HCT116 (cell line): ENCODE measurements around the gene LBR. TPM values are rescaled to one million over a fixed set of nuclear protein-coding genes. Genes with fewer than 3 reads are reported as not detected.

Experiments
- ATAC-seq: fragments of 200-7000 bp; cut with Tn5 transposase; 2 replicates; pipeline ENCODE4 v1.9.1; 2020; ENCODE audit warnings: mild to moderate bottlenecking, moderate library complexity
- BruUV-seq: library from RNA; stranded (reverse); fragments of 400-500 nt; replicated peaks from 2 replicates; lab custom pipeline; 2021; lab: Mats Ljungman, UMichigan
- CTCF ChIA-PET: fragments of 300-600 bp; sonication (Branson Sonifier 250); formaldehyde crosslinking; loops from one replicate; lab custom pipeline; 2021; ENCODE audit warnings: antibody characterized with exemption; lab: Charles Lee
- POLR2A ChIA-PET: fragments of 300-600, 350-600 bp; sonication (Branson Sonifier 250); formaldehyde crosslinking; loops from one replicate; lab custom pipeline; 2021; ENCODE audit warnings: antibody characterized with exemption; lab: Charles Lee
- RAD21 ChIA-PET, 2 experiments: fragments of 300-600 bp; sonication (Branson Sonifier 250); formaldehyde crosslinking; loops; one replicate each; lab custom pipeline; 2023; ENCODE audit warnings: low total read pairs in 2 of 2; ENCODE audit not compliant: uncharacterized antibody in 2 of 2, unreplicated experiment in 2 of 2, low non-redundant PET in 1 of 2; lab: Charles Lee
- DNase-seq: peaks from one replicate; pipeline ENCODE4 v3.0.0-alpha.2; 2010; ENCODE audit warnings: low read depth, low spot score
- H2AFZ ChIP-seq: fragments of 200-600 bp; shearing (Covaris generic), sonication (generic); 2 replicates; pipeline ENCODE4 v1.6.1; 2017; ENCODE audit warnings: low read depth, mixed run types, mixed read lengths, antibody characterized with exemption, low read length; ENCODE audit not compliant: poor library complexity, severe bottlenecking
- H3K27ac ChIP-seq: 2 replicates; pipeline ENCODE4 v1.5.1; 2012; ENCODE audit warnings: low read depth, low read length
- H3K27me3 ChIP-seq: fragments of 200-600 bp; sonication (generic); 2 replicates; pipeline ENCODE4 v1.6.1; 2016; ENCODE audit warnings: mixed run types, low read length, mixed read lengths; ENCODE audit not compliant: insufficient read depth
- H3K36me3 ChIP-seq, 2 experiments: fragments of 200-500 bp in 1 of 2; fragments of 200-600 bp in 1 of 2; sonication (Bioruptor generic) in 1 of 2; sonication (generic) in 1 of 2; 2 replicates each; pipeline versions ENCODE4 v1.5.1 to v1.6.1; 2014 to 2016; ENCODE audit warnings: low read length in 2 of 2, inconsistent platforms in 1 of 2, mixed read lengths in 1 of 2, mixed run types in 1 of 2; ENCODE audit not compliant: insufficient read depth in 2 of 2, control insufficient read depth in 1 of 2
- H3K4me1 ChIP-seq, 2 experiments: fragments of 200-600 bp in 1 of 2; sonication (generic) in 1 of 2; 2 replicates each; pipeline versions ENCODE4 v1.5.1 to v1.6.1; 2012 to 2017; ENCODE audit warnings: low read length in 2 of 2, inconsistent platforms in 1 of 2, mild to moderate bottlenecking in 1 of 2, mixed read lengths in 1 of 2, mixed run types in 1 of 2, moderate library complexity in 1 of 2; ENCODE audit not compliant: insufficient read depth in 2 of 2, control insufficient read depth in 1 of 2
- H3K4me2 ChIP-seq: fragments of 200-600 bp; sonication (generic); 2 replicates; pipeline ENCODE4 v1.6.1; 2017; ENCODE audit warnings: mixed run types, low read length, mixed read lengths
- H3K4me3 ChIP-seq, 2 experiments: fragments of 200-600 bp in 1 of 2; sonication (generic) in 1 of 2; replicated peaks in 1 of 2; 2 replicates each; pipeline ENCODE4 v1.5.1; 2011 to 2016; ENCODE audit warnings: low read length in 2 of 2, control low read depth in 1 of 2, low read depth in 1 of 2, mild to moderate bottlenecking in 1 of 2, mixed read lengths in 1 of 2, mixed run types in 1 of 2
- H3K79me2 ChIP-seq: fragments of 200-600 bp; sonication (generic); 2 replicates; pipeline ENCODE4 v1.6.1; 2017; ENCODE audit warnings: mild to moderate bottlenecking, mixed run types, low read length, moderate library complexity, mixed read lengths; ENCODE audit not compliant: insufficient read depth
- H3K9ac ChIP-seq: fragments of 200-600 bp; sonication (generic); 2 replicates; pipeline ENCODE4 v1.6.1; 2016; ENCODE audit warnings: low read length, mixed read lengths
- H3K9me2 ChIP-seq: fragments of 200-600 bp; sonication (generic), shearing (Covaris generic); 2 replicates; pipeline ENCODE4 v1.6.1; 2017; ENCODE audit warnings: mixed run types, mild to moderate bottlenecking, moderate library complexity; ENCODE audit not compliant: insufficient read depth
- H3K9me3 ChIP-seq, 2 experiments: fragments of 200-500 bp in 1 of 2; fragments of 200-600 bp in 1 of 2; sonication (Bioruptor generic) in 1 of 2; sonication (generic) in 1 of 2; 2 replicates each; pipeline ENCODE4 v1.6.1; 2014 to 2017; ENCODE audit warnings: low read length in 2 of 2, mixed read lengths in 2 of 2, inconsistent platforms in 1 of 2, low read depth in 1 of 2, mild to moderate bottlenecking in 1 of 2, mixed run types in 1 of 2, moderate library complexity in 1 of 2; ENCODE audit not compliant: control insufficient read depth in 1 of 2, insufficient read depth in 1 of 2
- H4K20me1 ChIP-seq: fragments of 200-600 bp; sonication (generic), shearing (Covaris generic); 2 replicates; pipeline ENCODE4 v1.6.1; 2017; ENCODE audit warnings: mixed run types, mild to moderate bottlenecking, moderate library complexity; ENCODE audit not compliant: insufficient read depth
- CBX3 ChIP-seq: IDR thresholded peaks from 2 replicates; pipeline ENCODE4 v1.6.1; 2012; ENCODE audit warnings: low read depth
- CEBPB ChIP-seq: IDR thresholded peaks from 2 replicates; pipeline ENCODE4 v1.6.1; 2012; ENCODE audit warnings: low read depth
- EGR1 ChIP-seq: IDR thresholded peaks from 2 replicates; pipeline ENCODE4 v1.6.1; 2012; ENCODE audit warnings: low read depth
- EZH2phosphoT487 ChIP-seq: fragments of 200-600 bp; IDR thresholded peaks from 2 replicates; pipeline ENCODE4 v1.6.1; 2018; ENCODE audit warnings: antibody characterized with exemption, borderline replicate concordance
- JUND ChIP-seq: IDR thresholded peaks from 2 replicates; pipeline ENCODE4 v1.6.1; 2012
- POLR2AphosphoS5 ChIP-seq: IDR thresholded peaks from 2 replicates; pipeline ENCODE4 v1.6.1; 2011; ENCODE audit warnings: mild to moderate bottlenecking, low read depth, low read length, moderate library complexity
- RAD21 ChIP-seq: IDR thresholded peaks from 2 replicates; pipeline ENCODE4 v1.6.1; 2012; ENCODE audit warnings: low read depth, mild to moderate bottlenecking
- SIN3A ChIP-seq: IDR thresholded peaks from 2 replicates; pipeline ENCODE4 v1.6.1; 2012; ENCODE audit warnings: low read depth
- SP1 ChIP-seq: IDR thresholded peaks from 2 replicates; pipeline ENCODE4 v1.6.1; 2012; ENCODE audit warnings: low read depth
- SRF ChIP-seq: IDR thresholded peaks from 2 replicates; pipeline ENCODE4 v1.6.1; 2012; ENCODE audit warnings: low read depth
- TCF7L2 ChIP-seq: IDR thresholded peaks from 2 replicates; pipeline ENCODE4 v1.7.0; 2011; ENCODE audit warnings: borderline replicate concordance, inconsistent platforms; ENCODE audit not compliant: insufficient read depth, insufficient read length; ENCODE audit errors: extremely low read depth
- intact Hi-C: fragments of 100-400 bp; cut with micrococcal nuclease; formaldehyde crosslinking; loops from 2 replicates; pipeline ENCODE4 v1.10.0; 2022
- total RNA-seq: library from RNA; stranded (reverse); gene quantifications from one replicate; pipeline ENCODE4 v1.2.1, GENCODE V29; 2021; ENCODE audit not compliant: unreplicated experiment
- TF ChIP-seq, protein P1 (sequence below), 3 experiments: fragments of 200-600 bp in 1 of 3; sonication (generic) in 1 of 3; IDR thresholded peaks in 2 of 3; conservative IDR thresholded peaks in 1 of 3; 2 replicates each; pipeline ENCODE4 v1.5.1; 2012 to 2017; ENCODE audit warnings: low read depth in 2 of 3, low read length in 2 of 3, antibody characterized with exemption in 1 of 3, borderline replicate concordance in 1 of 3, control low read depth in 1 of 3, mild to moderate bottlenecking in 1 of 3, mixed read lengths in 1 of 3, mixed run types in 1 of 3, moderate library complexity in 1 of 3; ENCODE audit not compliant: insufficient read depth in 1 of 3
- TF ChIP-seq, protein P2 (sequence below): IDR thresholded peaks from 2 replicates; pipeline ENCODE4 v1.6.1; 2012; ENCODE audit warnings: low read depth

Gene LBR
- total RNA-seq, 1 experiment from 2014 or later = 97.4 TPM

- ChIA-PET RAD21 (no interaction called here), POLR2A (no interaction called here), CTCF (no interaction called here)
- Histone ChIP-seq H3K4me3 (no peak overlapping the region), H3K79me2 (peaks cover 64% of the 10 kb centered on the region), H3K9me2 (no peaks in the 10 kb centered on the region), H3K4me2 (no peak overlapping the region), H4K20me1 (no peaks in the 10 kb centered on the region; the same call in 1 of the 2 replicates), H3K27me3 (no peaks in the 10 kb centered on the region), H3K9me3 (no peaks in the 10 kb centered on the region), H3K27ac (no peak overlapping the region), H2AFZ (no peak overlapping the region), H3K36me3 (peaks cover 40 to 46% of the 10 kb centered on the region in 2 experiments), H3K9ac (no peak overlapping the region), H3K4me1 (no peaks in the 10 kb centered on the region)
- BruUV-seq = no TSS peak
- TF ChIP-seq, protein P1, sequence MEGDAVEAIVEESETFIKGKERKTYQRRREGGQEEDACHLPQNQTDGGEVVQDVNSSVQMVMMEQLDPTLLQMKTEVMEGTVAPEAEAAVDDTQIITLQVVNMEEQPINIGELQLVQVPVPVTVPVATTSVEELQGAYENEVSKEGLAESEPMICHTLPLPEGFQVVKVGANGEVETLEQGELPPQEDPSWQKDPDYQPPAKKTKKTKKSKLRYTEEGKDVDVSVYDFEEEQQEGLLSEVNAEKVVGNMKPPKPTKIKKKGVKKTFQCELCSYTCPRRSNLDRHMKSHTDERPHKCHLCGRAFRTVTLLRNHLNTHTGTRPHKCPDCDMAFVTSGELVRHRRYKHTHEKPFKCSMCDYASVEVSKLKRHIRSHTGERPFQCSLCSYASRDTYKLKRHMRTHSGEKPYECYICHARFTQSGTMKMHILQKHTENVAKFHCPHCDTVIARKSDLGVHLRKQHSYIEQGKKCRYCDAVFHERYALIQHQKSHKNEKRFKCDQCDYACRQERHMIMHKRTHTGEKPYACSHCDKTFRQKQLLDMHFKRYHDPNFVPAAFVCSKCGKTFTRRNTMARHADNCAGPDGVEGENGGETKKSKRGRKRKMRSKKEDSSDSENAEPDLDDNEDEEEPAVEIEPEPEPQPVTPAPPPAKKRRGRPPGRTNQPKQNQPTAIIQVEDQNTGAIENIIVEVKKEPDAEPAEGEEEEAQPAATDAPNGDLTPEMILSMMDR (IDR thresholded peaks at IDR 0.05 in 2 of 3, conservative IDR thresholded peaks at IDR 0.05 in 1 of 3; ENCODE audit: borderline replicate concordance in 1 of 3, insufficient read depth in 1 of 3, low read depth in 2 of 3, low read length in 2 of 3) = no peak
- no peak for TF ChIP-seq RAD21
- ATAC-seq (no peak), DNase-seq (no peak)
- intact Hi-C loops = no loop called here
Observed at GRCh38 chr1:225412321-225412720, 15.5 kb downstream of the LBR start.

DNA sequence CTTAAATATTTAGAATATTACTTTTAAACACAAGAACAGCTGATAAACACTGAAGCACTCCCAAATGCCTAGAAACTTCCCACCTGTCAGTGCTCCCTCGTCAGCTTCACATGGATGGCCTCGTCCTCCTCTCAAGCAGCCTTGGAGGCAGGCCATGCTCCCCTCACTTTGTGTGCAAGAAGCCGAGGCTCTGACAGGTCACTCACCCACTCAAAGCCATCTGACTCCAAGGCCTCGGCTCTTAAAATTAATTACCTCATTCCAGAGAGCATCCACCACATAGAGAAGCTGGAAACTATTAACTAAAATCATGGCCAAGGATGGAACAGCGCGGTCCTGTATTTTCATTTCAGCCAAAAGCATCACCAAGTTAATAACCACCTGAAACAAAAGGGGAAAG lies 17.8 kb downstream of the LBR start:
- Histone ChIP-seq H3K4me3 (no peak overlapping the region), H3K9ac (no peak overlapping the region), H4K20me1 (no peaks in the 10 kb centered on the region; the same call in 1 of the 2 replicates), H3K9me2 (no peaks in the 10 kb centered on the region), H3K27ac (no peak overlapping the region), H3K4me2 (no peak overlapping the region), H3K79me2 (peaks cover 47% of the 10 kb centered on the region; the same call in 1 of the 2 replicates), H2AFZ (no peak overlapping the region), H3K4me1 (no peaks in the 10 kb centered on the region), H3K9me3 (no peaks in the 10 kb centered on the region), H3K36me3 (peaks cover 35 to 56% of the 10 kb centered on the region in 2 experiments), H3K27me3 (no peaks in the 10 kb centered on the region)
- no peak for ATAC-seq
- no TSS peak for BruUV-seq
- ChIA-PET RAD21 (no interaction called here), POLR2A (no interaction called here), CTCF (no interaction called here)
- intact Hi-C loops = no loop called here
- DNase-seq = no peak
- TF ChIP-seq TCF7L2 (no peak), SP1 (no peak), SIN3A (no peak), EZH2phosphoT487 (no peak), CEBPB (no peak), POLR2AphosphoS5 (no peak), CBX3 (no peak), EGR1 (no peak), JUND (no peak), SRF (no peak)
- TF ChIP-seq, protein P1 (IDR thresholded peaks at IDR 0.05 in 2 of 3, conservative IDR thresholded peaks at IDR 0.05 in 1 of 3; ENCODE audit: borderline replicate concordance in 1 of 3, insufficient read depth in 1 of 3, low read depth in 2 of 3, low read length in 2 of 3) = no peak
- TF ChIP-seq, protein P2, sequence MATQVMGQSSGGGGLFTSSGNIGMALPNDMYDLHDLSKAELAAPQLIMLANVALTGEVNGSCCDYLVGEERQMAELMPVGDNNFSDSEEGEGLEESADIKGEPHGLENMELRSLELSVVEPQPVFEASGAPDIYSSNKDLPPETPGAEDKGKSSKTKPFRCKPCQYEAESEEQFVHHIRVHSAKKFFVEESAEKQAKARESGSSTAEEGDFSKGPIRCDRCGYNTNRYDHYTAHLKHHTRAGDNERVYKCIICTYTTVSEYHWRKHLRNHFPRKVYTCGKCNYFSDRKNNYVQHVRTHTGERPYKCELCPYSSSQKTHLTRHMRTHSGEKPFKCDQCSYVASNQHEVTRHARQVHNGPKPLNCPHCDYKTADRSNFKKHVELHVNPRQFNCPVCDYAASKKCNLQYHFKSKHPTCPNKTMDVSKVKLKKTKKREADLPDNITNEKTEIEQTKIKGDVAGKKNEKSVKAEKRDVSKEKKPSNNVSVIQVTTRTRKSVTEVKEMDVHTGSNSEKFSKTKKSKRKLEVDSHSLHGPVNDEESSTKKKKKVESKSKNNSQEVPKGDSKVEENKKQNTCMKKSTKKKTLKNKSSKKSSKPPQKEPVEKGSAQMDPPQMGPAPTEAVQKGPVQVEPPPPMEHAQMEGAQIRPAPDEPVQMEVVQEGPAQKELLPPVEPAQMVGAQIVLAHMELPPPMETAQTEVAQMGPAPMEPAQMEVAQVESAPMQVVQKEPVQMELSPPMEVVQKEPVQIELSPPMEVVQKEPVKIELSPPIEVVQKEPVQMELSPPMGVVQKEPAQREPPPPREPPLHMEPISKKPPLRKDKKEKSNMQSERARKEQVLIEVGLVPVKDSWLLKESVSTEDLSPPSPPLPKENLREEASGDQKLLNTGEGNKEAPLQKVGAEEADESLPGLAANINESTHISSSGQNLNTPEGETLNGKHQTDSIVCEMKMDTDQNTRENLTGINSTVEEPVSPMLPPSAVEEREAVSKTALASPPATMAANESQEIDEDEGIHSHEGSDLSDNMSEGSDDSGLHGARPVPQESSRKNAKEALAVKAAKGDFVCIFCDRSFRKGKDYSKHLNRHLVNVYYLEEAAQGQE = no peak
